ENCODE results near the gene SGIP1.

DNA sequence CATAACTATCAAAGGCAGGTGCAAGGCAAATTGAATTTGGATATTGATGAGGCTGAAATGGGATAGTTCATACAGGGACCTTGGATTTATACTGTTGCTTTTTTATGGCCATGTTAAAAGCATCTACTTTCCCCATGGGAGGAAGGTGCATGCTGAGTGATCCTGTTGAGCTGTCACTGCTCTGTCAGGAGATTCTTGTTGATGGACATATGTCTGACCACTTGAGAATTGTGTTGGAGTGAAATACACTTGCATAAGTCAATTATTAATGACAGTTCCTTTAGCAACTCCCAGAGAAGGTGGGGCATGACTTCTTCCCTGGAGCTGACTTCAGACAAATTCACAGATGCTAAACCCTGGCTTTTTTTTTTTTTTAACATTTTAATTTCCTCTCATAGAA lies 159.9 kb downstream of the SGIP1 start:
- TF ChIP-seq EZH2 (IDR thresholded peaks at IDR 0.05; ENCODE audit: low read depth, unreplicated experiment) = no peak
- TF ChIP-seq EZH2phosphoT487 (IDR thresholded peaks at IDR 0.05; ENCODE audit: unreplicated experiment) = no peak
- no peak for TF ChIP-seq ZNF114 (CRISPR knock-in tag; IDR thresholded peaks at IDR 0.05)
- TF ChIP-seq, protein P1, sequence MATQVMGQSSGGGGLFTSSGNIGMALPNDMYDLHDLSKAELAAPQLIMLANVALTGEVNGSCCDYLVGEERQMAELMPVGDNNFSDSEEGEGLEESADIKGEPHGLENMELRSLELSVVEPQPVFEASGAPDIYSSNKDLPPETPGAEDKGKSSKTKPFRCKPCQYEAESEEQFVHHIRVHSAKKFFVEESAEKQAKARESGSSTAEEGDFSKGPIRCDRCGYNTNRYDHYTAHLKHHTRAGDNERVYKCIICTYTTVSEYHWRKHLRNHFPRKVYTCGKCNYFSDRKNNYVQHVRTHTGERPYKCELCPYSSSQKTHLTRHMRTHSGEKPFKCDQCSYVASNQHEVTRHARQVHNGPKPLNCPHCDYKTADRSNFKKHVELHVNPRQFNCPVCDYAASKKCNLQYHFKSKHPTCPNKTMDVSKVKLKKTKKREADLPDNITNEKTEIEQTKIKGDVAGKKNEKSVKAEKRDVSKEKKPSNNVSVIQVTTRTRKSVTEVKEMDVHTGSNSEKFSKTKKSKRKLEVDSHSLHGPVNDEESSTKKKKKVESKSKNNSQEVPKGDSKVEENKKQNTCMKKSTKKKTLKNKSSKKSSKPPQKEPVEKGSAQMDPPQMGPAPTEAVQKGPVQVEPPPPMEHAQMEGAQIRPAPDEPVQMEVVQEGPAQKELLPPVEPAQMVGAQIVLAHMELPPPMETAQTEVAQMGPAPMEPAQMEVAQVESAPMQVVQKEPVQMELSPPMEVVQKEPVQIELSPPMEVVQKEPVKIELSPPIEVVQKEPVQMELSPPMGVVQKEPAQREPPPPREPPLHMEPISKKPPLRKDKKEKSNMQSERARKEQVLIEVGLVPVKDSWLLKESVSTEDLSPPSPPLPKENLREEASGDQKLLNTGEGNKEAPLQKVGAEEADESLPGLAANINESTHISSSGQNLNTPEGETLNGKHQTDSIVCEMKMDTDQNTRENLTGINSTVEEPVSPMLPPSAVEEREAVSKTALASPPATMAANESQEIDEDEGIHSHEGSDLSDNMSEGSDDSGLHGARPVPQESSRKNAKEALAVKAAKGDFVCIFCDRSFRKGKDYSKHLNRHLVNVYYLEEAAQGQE (IDR thresholded peaks at IDR 0.05; ENCODE audit: unreplicated experiment) = no peak
- TF ChIP-seq, protein P2, sequence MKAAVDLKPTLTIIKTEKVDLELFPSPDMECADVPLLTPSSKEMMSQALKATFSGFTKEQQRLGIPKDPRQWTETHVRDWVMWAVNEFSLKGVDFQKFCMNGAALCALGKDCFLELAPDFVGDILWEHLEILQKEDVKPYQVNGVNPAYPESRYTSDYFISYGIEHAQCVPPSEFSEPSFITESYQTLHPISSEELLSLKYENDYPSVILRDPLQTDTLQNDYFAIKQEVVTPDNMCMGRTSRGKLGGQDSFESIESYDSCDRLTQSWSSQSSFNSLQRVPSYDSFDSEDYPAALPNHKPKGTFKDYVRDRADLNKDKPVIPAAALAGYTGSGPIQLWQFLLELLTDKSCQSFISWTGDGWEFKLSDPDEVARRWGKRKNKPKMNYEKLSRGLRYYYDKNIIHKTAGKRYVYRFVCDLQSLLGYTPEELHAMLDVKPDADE (IDR thresholded peaks at IDR 0.05) = no peak
- TF ChIP-seq, protein P3, sequence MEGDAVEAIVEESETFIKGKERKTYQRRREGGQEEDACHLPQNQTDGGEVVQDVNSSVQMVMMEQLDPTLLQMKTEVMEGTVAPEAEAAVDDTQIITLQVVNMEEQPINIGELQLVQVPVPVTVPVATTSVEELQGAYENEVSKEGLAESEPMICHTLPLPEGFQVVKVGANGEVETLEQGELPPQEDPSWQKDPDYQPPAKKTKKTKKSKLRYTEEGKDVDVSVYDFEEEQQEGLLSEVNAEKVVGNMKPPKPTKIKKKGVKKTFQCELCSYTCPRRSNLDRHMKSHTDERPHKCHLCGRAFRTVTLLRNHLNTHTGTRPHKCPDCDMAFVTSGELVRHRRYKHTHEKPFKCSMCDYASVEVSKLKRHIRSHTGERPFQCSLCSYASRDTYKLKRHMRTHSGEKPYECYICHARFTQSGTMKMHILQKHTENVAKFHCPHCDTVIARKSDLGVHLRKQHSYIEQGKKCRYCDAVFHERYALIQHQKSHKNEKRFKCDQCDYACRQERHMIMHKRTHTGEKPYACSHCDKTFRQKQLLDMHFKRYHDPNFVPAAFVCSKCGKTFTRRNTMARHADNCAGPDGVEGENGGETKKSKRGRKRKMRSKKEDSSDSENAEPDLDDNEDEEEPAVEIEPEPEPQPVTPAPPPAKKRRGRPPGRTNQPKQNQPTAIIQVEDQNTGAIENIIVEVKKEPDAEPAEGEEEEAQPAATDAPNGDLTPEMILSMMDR (conservative IDR thresholded peaks at IDR 0.05; ENCODE audit: low read depth in 2 of 2) = no peak
- TF ChIP-seq CREB1 (CRISPR knock-in tag; IDR thresholded peaks at IDR 0.05; ENCODE audit: low read depth) = no peak
- TF ChIP-seq NANOG (IDR thresholded peaks at IDR 0.05; ENCODE audit: borderline replicate concordance) = no peak
- TF ChIP-seq POLR2AphosphoS5 (IDR thresholded peaks at IDR 0.05; ENCODE audit: low read depth) = no peak
- no peak for TF ChIP-seq ZNF331 (CRISPR knock-in tag; IDR thresholded peaks at IDR 0.05; ENCODE audit: low read depth)

All from GM23338 (cell line).